GM12865 (cell line): Measurements from ENCODE around the gene CDK13.
A peak's percentile ranks its signal among the peaks of the same experiment; 100 is the strongest.
"Not testable (repeated sequence)": the region's sequence is repeated elsewhere in the genome, so short reads cannot be mapped to it uniquely, and the experiment has no call there.

Source experiments
- DNase-seq: peaks from one replicate; pipeline ENCODE4 v3.0.0; 2010; ENCODE audit warnings: low read depth
- H3K4me3 ChIP-seq: 2 replicates; pipeline ENCODE4 v1.5.1; 2011; ENCODE audit warnings: mild to moderate bottlenecking, low read depth, low read length, control low read depth
- TF ChIP-seq, protein P1 (sequence below): IDR thresholded peaks from 2 replicates; pipeline ENCODE4 v1.5.1; 2011; ENCODE audit warnings: low read length, control low read depth, low read depth, inconsistent platforms; ENCODE audit not compliant: insufficient read depth; ENCODE audit errors: missing control alignments

CDK13 gene

DNA sequence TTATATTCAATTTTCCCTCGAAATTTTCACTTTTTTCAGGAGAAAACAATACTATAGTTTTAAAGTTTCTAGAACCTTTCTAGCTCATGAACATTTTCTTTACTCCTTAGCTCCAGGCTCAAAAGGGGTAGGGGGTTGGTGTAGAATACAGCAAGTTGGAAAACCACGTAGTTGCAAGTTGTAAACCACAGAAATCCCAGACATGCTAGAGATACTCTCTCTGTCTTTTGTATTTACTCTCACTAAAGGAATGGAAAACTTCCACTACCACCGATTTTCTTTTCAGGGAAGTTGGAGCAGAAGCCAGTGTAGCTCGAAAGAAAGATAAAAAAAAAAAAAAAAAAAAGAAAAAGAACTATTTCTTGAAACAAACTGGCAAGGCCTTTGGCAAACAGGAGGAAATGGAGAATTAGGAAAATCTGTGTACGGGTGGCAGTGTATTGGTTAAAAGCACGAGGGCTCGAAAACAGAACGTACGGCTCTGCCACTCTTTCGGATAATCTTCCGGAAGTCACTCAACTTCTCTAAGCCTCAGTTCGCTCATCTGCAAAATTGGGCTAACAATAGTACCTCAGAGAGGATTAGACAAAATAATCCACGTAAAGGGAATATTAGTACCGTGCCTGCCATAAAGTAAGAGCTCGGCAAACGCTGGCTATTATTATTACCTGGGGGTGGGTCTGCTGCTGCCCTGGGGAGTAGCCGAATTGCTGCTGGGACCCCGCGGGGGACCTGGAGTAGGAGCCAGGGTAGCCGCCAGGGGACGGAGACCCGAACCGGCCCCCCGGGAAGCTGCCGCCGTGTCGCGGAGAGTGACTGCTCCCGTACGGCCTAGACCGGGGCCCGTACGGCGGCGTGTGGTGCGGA, 183.7 kb downstream of the CDK13 start:
- peak overlapping the region; percentile 81 for H3K4me3 ChIP-seq
- TF ChIP-seq, protein P1, sequence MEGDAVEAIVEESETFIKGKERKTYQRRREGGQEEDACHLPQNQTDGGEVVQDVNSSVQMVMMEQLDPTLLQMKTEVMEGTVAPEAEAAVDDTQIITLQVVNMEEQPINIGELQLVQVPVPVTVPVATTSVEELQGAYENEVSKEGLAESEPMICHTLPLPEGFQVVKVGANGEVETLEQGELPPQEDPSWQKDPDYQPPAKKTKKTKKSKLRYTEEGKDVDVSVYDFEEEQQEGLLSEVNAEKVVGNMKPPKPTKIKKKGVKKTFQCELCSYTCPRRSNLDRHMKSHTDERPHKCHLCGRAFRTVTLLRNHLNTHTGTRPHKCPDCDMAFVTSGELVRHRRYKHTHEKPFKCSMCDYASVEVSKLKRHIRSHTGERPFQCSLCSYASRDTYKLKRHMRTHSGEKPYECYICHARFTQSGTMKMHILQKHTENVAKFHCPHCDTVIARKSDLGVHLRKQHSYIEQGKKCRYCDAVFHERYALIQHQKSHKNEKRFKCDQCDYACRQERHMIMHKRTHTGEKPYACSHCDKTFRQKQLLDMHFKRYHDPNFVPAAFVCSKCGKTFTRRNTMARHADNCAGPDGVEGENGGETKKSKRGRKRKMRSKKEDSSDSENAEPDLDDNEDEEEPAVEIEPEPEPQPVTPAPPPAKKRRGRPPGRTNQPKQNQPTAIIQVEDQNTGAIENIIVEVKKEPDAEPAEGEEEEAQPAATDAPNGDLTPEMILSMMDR, result no peak
- DNase-seq, result peak; percentile 44

GRCh38 chr7:40134428-40135316, 184.6 kb downstream of the CDK13 start, which contains the start of the genes MPLKIP and SUGCT:
TSS of gene MPLKIP (minus strand) at chr7:40134622. CDS start at chr7:40134567, 55 bp downstream.
TSS of gene SUGCT (plus strand) at chr7:40135005.
- TF ChIP-seq, protein P1, result peak; percentile 93
- peak within 1 kb of the TSS; percentile 81 for H3K4me3 ChIP-seq
- DNase-seq, result peak; percentile 93

DNA sequence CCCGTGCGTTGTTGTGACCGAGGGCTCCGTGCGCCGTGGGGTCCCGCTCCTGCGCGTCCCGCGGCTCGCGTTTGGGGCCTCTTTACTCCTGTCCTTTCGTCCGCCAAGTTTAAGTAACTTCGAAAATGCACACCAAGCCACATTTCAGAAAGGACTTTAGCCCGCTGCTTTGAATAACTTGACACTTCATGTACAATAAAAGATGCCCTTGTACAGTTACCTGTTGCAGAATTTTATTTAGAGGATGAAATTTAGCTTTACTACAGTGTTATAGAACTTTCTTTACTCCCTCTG, 185.2 kb downstream of the CDK13 start:
- TF ChIP-seq, protein P1, result no peak
- no peak for DNase-seq
- peak overlapping the region; percentile 81 for H3K4me3 ChIP-seq

DNA sequence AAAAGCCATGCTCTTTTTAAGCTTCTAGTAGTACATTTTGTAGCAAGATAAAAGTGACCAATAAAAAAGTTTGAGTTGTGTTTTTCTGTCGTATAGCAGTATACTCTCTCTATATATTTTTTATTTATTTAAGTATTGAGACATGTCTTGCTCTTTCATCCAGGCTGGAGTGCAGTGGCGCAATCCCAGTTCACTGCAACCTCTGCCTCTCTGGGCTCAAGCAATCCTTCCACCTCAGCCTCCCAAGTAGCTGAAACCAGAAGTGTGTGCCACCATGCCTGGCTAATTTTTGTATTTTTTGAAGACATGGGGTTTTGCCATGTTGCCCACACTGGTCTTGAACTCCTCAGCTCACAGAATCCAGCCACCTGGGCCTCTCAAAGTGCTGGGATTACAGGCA, 187.5 kb downstream of the CDK13 start:
- no peak overlapping the region for H3K4me3 ChIP-seq

DNA sequence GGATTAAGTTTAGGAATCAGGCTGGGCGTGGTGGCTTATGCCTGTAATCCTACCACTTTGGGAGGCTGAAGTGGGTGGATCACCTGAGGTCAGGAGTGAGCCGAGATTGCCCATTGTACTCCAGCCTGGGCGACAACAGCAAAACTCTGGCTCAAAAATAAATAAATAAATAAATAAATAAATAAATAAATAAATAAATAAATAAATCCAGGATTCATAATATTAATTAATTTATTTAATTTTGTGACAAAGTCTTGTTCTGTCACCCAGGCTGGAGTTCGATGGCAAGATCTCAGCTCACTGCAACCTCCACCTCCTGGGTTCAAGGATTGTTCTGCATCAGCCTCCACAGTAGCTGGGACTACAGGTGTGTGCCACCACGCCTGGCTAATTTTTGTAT, 188.9 kb downstream of the CDK13 start:
- DNase-seq, result no peak
- TF ChIP-seq, protein P1, result no peak

More for the DNA sequence above, 187.5 kb downstream of the CDK13 start:
- TF ChIP-seq, protein P1, result no peak
- no peak for DNase-seq

DNA sequence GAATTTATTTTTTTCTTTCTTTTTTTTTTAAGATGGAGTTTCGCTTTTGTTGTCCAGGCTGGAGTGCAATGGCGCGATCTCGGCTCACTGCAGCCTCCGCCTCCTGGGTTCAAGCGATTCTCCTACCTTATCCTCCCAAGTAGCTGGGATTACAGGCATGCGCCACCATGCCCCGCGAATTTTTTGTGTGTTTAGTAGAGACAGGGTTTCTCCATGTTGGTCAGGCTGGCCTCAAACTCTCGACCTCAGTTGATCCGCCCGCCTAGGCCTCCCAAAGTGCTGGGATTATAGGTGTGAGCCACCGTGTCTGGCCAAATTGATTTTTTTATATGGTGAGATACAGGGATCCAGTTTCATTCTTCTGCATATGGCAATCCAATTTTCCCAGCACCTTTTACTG, 189.8 kb downstream of the CDK13 start:
- not testable (repeated sequence) for DNase-seq, H3K4me3 ChIP-seq

More for the DNA sequence above, 188.9 kb downstream of the CDK13 start:
- no peak overlapping the region for H3K4me3 ChIP-seq

- not testable (repeated sequence) for DNase-seq, H3K4me3 ChIP-seq
Observed at GRCh38 chr7:40141916-40142315, 191.9 kb downstream of the CDK13 start.

- H3K4me3 ChIP-seq, DNase-seq: not testable (repeated sequence)
Observed at GRCh38 chr7:40145596-40146130, 195.6 kb downstream of the CDK13 start.
